Left cardiac atrium (tissue), 4 donors: ENCODE results near the gene RPRML. TPM values are rescaled to one million over a fixed set of nuclear protein-coding genes. Genes with fewer than 3 reads are reported as not detected.
"Not testable (repeated sequence)": the region's sequence is repeated elsewhere in the genome, so short reads cannot be mapped to it uniquely, and the experiment has no call there.

Experiments used
- ATAC-seq, 2 donors: fragments of 200-7000 bp; cut with Tn5 transposase; one replicate each; pipeline ENCODE4 v1.9.1; 2020; ENCODE audit warnings: mild to moderate bottlenecking in 2 of 2, moderate library complexity in 2 of 2
- DNase-seq: peaks from one replicate; pipeline ENCODE4 v3.0.0-alpha.2; 2020
- intact Hi-C, 2 donors: fragments of 100-400 bp; cut with DNase I; formaldehyde crosslinking; loops; one replicate each; pipeline versions ENCODE4 v1.14.1 to v1.15.1; 2022 to 2023
- long read RNA-seq: library from polyadenylated mRNA; unstranded; transcript quantifications from one replicate; pipeline ENCODE4 v2.0.0, GENCODE V29; 2021
- total RNA-seq, 2 donors: library from RNA; stranded (reverse); fragmentation: NEBNext Ultra II Directional; extraction: Animal tissue kit (Norgen Biotek cat#: 25700); gene quantifications; one replicate each; pipeline ENCODE4 v1.2.1, GENCODE V29; 2021
- donor health status: DM: no; HTN: yes; CAD: no.
- donor health status: DM: no; HTN: yes; CAD: no; lungs with severe emphysema.
- donor health status: DM: yes; HTN: yes; CAD: no.
- donor health status: Dilated cardiomyopathy.

The RPRML gene
- not detected for total RNA-seq
- long read RNA-seq, result 0 reads

DNA sequence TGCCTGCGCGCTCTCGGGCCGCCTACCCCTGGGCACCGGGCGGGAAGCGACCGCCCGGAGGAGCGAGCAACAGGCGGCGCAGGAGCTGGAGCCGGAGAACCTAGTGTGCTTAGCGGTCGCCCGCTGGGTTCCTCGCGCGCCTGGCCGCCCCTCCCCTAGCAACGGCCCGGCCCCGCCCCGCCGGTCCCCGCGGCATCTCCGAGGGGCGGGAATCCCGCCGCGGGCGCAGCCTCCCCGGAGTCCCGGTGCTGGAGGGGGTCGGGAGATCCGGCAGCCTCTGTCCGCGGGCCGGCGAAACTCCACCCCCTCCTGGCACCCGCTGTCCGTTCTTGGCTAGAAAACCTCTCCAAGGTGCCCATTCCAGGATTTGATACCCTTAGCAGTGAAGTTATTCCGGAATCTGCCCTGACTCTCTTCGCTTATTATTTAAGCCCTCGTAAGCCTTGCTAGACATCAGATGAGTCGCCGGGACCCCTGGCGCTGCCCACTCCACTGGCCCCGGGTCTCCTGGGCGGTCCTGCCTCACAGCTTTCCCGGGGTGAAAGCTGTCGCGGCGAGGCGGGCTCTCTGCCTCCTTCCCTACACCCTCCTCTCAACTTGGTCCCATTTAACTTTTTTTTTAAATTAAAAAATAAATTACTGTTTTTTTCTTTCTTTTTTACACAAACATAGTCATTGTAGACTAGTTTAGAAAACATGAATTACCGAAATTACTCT lies at the start of gene RPRML:
Gene RPRML, minus strand, starts transcription at position 107 of the 717 bp plus-strand sequence. CDS start 246 bp downstream, outside the sequence.
- intact Hi-C loops, result no loop called here
- DNase-seq (peak; percentile 55), ATAC-seq (peak; percentile 70 to 85)

GRCh38 chr17:47016966-47017365 lies 37.9 kb upstream of the RPRML start:
- not testable (repeated sequence) for ATAC-seq

GRCh38 chr17:47013341-47013740 lies 34.3 kb upstream of the RPRML start:
- intact Hi-C loops, result no loop called here
- DNase-seq, result no peak
- no peak for ATAC-seq

More at GRCh38 chr17:47016966-47017365, 37.9 kb upstream of the RPRML start:
- intact Hi-C loops, DNase-seq: not testable (repeated sequence)

DNA sequence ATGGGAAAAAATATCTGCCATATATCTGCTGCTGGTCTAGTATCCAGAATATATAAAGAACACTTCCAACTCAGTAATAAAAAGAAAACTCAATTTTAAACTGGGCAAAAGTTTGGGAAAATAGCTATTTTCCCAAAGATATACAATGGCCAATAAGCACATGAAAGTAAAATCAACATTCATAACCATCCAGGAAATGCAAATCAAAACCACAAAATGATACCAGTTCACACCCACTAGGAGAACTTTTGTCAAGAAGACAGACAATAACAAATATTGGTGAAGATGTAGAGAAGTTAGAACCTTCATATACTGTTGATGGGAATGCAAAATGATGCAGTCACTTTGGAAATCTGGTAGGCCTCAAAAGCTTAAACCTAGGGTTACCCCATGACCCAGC lies 33.4 kb upstream of the RPRML start:
- intact Hi-C loops, result no loop called here
- DNase-seq (no peak), ATAC-seq (no peak)

- intact Hi-C loops, result no loop called here
- ATAC-seq, result peak in 1 of 2 donors; percentile 18
- no peak for DNase-seq
Measured at GRCh38 chr17:47009759-47010594, 30.9 kb upstream of the RPRML start.

DNA sequence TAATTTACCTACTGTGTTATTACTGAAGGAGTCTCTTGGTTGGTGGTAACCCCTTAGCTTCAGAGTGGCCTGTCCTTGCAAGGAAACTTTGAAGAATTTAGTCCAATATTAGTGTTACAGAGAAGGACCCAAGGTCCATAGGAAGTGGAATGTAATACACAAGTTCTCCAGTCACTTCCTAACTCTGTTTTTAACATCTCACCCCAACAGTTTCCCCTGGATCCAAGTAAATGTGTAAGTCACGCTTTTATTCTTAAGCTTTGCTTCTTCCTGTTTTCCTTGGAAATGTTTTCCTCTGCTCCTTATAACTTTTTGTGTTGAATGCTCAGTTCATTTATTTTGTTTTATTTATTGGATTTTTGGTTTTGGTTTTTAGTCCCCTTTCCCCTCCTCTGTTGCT lies 25.9 kb upstream of the RPRML start:
- ATAC-seq, result no peak
- intact Hi-C loops, result loop anchor here in 1 of 2 donors (5.0 kb wide), 1 partner anchor 63 kb away; no protein-coding TSS in a partner anchor
- DNase-seq, result no peak

GRCh38 chr17:47003864-47004263 lies 24.8 kb upstream of the RPRML start:
- ATAC-seq, DNase-seq: not testable (repeated sequence)
- intact Hi-C loops, result loop anchor here in 1 of 2 donors (5.0 kb wide), 1 partner anchor 62 kb away; no protein-coding TSS in a partner anchor

GRCh38 chr17:46995841-46996571 lies 17.0 kb upstream of the RPRML start:
- ATAC-seq (no peak), DNase-seq (no peak)
- intact Hi-C loops, result no loop called here

GRCh38 chr17:46994993-46995392 lies 15.9 kb upstream of the RPRML start:
- ATAC-seq (no peak), DNase-seq (no peak)
- intact Hi-C loops, result no loop called here

DNA sequence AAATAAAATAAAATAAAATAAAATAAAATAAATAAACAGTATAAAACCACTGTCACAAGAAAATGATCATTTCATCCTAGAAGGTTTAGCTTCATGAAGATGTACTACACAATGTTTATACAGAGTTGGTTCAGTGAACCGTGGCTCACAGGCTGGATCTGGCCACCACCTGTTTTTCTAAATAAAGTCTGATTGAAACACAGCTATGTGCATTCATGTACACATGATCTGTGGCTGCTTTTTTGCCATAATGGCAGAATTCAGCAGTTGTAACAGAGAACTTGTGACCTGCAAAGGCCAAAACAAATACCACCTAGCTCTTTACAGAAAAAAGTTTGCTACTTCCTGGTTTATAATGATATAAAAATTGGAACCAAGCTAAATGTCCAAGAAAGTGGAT lies 12.6 kb upstream of the RPRML start:
- no peak for ATAC-seq
- DNase-seq, result no peak
- intact Hi-C loops, result no loop called here

DNA sequence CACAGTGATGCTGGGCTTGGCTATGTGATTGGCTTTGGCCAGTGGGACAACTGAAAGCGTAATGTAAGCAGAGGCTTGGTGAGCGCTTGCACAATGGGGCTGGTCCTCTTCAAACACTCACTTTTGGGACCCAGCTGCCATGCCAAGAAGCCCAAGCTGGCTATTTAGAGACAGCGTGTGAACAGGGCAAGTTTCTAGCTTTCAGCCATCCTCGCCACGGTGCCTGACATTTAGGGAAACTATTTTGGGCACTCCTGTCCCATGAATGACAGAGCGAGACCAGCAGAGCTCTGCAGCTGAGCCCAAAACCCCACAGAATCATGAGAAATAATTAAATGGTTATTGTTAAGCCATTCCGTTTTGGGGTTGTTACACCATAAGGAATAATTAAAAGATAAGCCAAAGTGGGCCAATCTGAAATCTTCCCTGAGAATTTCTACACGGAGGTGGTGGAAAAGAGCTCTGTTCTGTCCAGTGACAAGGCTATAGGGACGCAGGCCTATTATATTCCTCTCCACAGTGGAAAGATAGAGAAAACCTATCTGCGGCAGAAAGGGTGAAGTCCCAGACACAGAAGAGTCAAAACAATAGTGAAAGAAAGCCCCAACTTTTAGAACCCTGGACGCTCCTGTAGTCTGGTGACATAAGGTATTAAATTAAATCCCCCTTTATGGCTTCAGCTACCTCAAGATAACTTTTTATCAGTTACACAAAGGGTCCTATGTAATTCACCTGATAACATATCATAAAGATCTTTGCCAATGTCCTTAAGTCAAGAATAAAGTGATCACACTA lies 10.8 kb upstream of the RPRML start:
- intact Hi-C loops, result no loop called here
- ATAC-seq (no peak), DNase-seq (no peak)

DNA sequence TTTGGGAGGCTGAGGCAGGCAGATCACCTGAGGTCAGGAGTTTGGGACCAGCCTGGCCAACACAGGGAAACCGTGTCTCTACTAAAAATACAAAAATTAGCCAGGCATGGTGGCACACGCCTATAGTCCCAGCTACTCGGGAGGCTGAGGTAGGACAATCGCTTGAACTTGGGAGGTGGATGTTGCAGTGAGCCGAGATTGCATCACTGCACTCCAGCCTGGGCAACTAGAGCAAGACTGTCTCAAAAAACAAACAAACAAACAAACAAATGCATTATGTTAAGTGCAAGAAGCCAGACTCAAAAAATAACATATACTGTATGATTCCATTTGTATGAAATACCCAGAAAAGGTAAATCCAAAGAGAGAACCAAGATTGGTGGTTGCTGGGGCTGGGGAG lies 8.9 kb upstream of the RPRML start:
- intact Hi-C loops, result loop anchor here in 1 of 2 donors (2.0 kb wide), 1 partner anchor 15 kb away; no protein-coding TSS in a partner anchor
- ATAC-seq, DNase-seq: not testable (repeated sequence)

DNA sequence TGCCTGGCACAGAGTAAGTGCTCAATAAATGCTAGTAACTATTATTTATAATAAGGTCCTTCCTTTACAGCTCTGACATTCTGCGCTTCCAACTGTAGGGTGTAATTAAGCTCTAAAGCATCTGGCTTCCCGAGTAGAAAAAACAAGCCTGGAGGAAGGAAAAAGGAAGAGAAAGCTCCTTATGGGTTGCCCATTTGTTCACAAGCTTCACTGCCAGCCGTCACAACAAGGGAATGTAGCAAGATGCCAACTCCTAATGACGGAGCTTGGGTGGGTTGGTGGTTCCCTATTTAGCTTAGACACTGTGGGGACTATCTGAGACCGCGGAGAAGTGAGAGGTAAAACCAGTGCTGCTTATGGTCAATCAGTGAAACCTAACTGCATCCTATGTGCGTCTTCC lies 7.3 kb upstream of the RPRML start:
- ATAC-seq, result no peak
- intact Hi-C loops, result loop anchor here in 1 of 2 donors (2.0 kb wide), 1 partner anchor 14 kb away; no protein-coding TSS in a partner anchor

GRCh38 chr17:46984892-46985291 lies 5.8 kb upstream of the RPRML start:
- DNase-seq (no peak), ATAC-seq (peak in 1 of 2 donors; percentile 19)
- intact Hi-C loops, result no loop called here

More for the DNA sequence above, 7.3 kb upstream of the RPRML start:
- no peak for DNase-seq

DNA sequence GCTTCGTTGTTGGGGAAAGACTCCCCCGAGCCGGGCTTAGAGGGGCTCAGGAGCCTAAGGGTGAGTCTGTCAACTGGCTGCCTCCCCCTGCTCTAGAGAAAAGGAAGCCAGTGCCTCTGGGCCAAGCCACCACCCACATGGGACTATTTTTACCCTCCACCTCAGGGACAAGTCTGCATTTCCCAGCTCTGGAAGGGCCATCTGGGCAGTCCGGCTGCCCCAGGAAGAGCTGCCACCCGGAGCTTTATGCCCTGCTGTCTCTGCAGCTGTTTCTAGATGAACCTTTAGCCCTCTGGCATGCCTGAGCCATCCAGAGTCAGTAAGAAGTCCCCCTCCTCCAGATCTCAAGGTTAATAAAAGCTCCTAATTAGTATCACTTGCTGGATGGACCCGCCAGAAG lies 5.3 kb upstream of the RPRML start:
- intact Hi-C loops, result no loop called here
- no peak for DNase-seq
- ATAC-seq, result peak; percentile 84 to 94

GRCh38 chr17:46983782-46984181 lies 4.7 kb upstream of the RPRML start:
- no peak for ATAC-seq
- intact Hi-C loops, result no loop called here
- DNase-seq, result no peak

- ATAC-seq (no peak), DNase-seq (no peak)
- intact Hi-C loops, result no loop called here
Measured at GRCh38 chr17:46982577-46982976, 3.5 kb upstream of the RPRML start.

DNA sequence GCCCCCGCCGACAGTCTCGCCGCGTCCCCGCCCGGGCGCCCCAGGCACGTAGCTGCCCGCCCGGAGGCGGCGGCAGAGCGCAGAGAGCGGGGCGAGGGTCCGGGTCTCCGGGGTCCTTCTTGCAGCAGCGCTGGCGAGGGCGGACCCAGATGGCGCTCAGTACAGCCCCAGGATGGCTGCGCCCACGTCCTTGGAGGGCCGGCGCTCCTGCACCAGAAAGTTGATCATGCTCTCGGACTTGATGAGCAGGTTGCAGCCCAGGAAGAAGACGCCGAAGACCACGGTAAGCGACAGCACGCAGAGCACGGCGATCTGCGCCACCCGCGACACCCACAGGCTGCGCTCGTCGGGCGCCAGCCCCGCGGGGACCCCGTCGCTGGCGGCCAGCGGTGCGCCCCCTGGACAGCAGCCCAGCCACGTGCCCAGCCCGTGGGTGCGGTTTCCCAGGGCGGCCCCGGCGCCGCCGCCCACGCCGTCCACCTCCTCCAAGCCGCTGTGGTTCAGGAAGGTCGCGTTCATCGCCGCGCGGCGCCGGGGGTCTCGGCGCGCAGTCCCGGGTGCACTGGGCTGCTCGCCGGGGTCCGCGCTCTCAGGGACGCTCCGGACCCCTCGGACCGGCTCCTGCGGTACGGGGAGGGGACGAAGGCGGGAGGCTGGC lies 435 bp downstream of the RPRML start:
- DNase-seq (no peak), ATAC-seq (peak; percentile 29 to 60)
- intact Hi-C loops, result no loop called here
